GOT3 (cell line): ENCODE measurements around the gene HSD17B13.

ENCODE experiments used
- DNase-seq: peaks from one replicate; lab custom pipeline; 2025; ENCODE audit warnings: mixed read lengths; lab: John Stamatoyannopoulos, UW

HSD17B13 gene

DNA sequence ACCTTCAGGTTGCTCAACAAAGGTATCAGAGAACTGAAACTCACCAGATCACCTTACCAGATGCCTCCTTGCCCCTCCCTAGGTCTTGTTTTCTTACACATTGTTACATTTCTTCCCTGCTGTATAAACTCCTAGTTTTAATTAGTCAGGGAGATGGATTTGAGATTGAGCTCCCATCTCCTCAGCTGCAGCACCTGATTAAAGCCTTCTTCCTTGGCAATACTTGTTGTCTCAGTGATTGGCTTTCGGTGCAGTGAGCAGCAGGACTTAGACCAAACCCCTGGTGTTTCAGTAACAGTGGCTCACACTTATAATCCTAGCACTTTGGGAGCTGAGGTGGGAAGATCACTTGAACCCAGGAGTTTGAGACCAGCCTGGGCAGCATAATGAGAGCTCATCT is 59.8 kb downstream of the HSD17B13 start:
- DNase-seq: no peak

DNA sequence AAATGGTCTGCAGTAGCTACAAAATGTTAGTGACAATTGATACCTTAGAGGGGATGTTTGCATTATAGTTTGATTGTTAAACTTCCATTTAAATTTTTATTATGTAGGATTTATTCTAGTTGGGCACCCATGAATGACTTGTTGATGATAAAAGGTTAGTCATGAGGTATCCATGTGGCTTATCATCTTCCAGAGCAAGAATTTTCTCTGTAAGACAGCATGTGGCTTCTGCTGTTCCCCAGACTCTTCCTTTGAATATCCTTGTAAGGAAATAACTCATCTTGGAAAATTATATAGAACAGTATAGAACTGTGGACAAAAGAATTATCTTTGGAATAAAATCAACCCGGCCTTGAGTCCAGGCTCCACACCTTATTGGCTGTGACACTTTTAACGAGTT is 62.2 kb downstream of the HSD17B13 start:
- no peak for DNase-seq

DNA sequence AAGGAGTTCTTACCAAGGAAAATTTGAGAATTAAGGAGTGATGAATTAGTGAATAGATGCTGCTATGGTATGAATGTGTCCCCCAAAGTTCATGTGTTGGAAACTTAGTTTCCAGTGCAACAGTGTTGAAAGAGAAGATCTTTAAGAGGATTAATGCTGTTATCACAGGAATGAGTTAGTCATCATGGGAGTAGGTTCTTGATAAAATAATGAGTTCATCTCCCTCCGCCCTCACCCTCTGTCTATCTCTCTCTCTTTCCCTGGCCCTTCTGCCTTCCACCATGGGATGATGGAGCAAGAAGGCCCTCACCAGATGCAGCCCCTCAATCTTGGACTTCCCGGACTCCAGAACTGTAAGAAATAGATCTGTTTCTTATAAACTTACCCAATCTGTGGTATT is 64.0 kb downstream of the HSD17B13 start:
- DNase-seq: no peak

- DNase-seq: no peak
These were observed 65.2 kb downstream of the HSD17B13 start for GRCh38 chr4:87257523-87257922.

GRCh38 chr4:87255755-87256154 is 66.9 kb downstream of the HSD17B13 start:
- no peak for DNase-seq
